Pons (tissue), 1 donor: ENCODE results near the gene FAM114A2.
A peak's percentile ranks its signal among the peaks of the same experiment; 100 is the strongest.

Source experiments
- DNase-seq: peaks from one replicate; pipeline ENCODE4 v3.0.0-alpha.2; 2016; ENCODE audit warnings: low spot score

Gene FAM114A2

GRCh38 chr5:153983885-153984284 lies 54.8 kb downstream of the FAM114A2 start:
- DNase-seq: no peak

DNA sequence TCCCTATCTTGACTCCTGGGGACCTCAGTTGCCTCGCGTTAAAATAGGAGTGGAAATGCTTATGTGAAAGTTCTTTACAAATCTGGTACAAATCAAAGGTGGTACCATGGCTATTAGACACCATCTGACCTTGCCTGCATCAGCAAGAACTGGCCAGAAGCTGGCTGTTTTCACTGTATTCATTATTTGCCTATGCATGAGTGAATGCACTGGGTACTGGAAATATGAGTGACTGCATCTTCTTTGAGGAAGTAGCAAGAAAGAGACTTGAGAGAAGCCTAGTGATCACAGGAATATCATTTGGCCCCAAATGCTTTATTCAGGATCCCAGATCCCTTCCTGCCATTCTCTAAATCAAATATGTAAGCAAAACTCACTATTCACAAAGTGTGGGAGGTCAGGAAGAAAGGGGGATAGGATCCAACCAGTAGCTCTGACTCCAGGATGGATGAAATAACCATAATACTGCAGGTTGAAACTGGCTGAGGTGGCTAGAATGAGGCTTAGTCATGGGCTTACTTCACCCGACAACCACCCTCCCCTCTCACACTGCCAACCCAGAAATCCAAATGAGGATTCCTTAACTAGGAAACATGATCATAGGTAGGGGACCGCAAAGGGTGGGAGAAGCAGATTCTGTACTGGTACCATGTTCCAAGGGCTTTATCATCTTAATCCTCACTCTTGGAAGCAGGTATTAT lies 56.7 kb downstream of the FAM114A2 start:
- no peak for DNase-seq

GRCh38 chr5:153979028-153979783 lies 59.5 kb downstream of the FAM114A2 start:
- no peak for DNase-seq

DNA sequence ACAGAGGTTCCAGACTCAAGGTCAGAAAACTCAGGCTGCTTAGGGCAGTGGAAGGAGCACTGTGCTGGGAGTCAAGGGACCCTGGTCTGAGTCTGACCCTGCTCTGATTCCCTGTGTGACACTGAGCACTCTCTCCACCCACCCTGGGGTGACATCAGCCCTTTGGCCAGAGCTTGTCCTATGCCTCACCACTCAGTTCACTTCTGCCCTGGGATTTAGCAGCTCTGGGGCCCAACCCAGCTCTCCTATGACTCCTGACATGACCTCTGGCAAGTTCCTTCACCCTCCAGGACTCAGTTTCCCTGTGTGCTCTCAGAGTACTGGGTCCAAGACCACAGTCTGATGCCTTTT lies 63.9 kb downstream of the FAM114A2 start:
- DNase-seq: no peak

GRCh38 chr5:153974131-153974812 lies 64.4 kb downstream of the FAM114A2 start:
- DNase-seq: peak; percentile 49

- DNase-seq: no peak
Measured at GRCh38 chr5:153972240-153972639, 66.5 kb downstream of the FAM114A2 start.

DNA sequence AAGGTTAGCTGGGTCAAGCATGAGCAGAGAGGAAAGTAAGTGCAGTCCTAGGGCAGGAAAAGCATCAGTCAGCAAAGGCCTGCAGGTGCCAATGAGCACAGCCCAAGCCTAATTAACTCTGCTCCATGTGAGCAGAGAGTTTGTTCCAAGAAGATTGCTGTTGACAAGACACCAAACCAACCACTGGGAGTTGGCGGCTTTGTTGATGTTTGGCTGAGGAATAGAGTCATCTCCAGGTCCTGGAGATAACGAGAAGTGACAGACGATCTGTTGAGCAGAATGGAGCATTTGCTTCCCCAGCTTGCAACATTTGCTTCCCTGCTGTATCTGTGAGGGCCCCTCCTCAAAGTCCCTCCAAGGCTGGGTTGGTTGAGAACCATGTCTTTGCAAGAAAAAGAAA lies 68.2 kb downstream of the FAM114A2 start:
- no peak for DNase-seq

DNA sequence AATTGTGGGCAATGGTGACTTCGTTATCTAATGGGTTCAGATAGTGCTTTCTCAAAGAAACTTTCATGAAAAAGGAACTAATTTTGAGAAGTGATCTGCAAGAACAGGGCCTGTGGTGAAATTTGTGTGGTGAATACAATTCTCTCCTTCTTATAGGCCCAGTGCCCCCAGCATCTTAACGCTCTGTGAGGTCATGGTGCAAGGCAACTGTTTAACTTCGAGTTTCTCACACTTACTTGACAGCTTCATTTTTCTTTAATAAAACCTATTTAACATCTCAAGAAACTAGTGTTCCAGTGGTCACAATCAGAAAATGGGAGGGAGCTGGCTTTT lies 69.2 kb downstream of the FAM114A2 start:
- no peak for DNase-seq

GRCh38 chr5:153968761-153969562 lies 69.7 kb downstream of the FAM114A2 start:
- DNase-seq: no peak

GRCh38 chr5:153964880-153965645 lies 73.6 kb downstream of the FAM114A2 start:
- DNase-seq: peak; percentile 75

GRCh38 chr5:153964191-153964879 lies 74.4 kb downstream of the FAM114A2 start:
- no peak for DNase-seq

- no peak for DNase-seq
Measured at GRCh38 chr5:153960269-153961215, 78.2 kb downstream of the FAM114A2 start.

DNA sequence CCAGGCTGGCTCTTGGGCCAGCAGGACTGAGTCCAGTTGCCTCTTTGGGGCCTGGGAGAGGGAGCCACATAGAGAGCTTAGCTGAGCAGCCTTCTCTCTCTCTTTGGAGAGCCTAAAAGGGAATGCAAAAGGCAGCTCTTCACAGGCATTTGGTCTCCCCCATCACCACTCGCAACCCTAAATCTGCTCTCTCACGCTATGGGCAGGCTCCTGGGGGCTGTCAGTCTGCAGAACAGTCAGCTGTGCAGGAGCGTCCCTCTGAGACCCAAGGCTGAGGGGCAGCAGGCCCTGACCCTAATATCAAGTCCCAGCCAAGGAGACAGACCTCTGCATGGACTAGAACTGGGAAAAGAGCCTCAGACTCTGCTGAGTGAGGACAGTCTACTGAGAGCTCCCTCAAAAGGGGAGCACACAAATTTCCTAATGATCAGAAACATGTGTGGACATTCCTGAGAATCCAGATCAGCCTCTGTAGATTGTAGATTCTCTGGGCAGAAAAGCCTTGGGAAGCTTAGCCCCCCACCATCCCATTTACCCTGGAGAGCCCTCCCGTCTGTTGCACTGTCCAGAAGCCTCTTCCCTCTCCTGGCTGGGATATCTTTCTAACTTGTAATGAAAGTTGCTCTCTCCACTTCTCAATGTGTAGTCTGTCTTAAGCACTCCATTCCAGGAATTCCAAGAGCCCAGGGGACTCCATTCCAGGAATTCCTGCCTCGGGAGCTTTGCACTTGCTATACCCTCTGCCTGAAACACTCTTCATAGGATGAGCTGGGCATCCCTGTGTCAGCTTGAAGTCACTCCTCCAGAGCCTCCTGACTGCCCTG lies 79.4 kb downstream of the FAM114A2 start:
- no peak for DNase-seq

DNA sequence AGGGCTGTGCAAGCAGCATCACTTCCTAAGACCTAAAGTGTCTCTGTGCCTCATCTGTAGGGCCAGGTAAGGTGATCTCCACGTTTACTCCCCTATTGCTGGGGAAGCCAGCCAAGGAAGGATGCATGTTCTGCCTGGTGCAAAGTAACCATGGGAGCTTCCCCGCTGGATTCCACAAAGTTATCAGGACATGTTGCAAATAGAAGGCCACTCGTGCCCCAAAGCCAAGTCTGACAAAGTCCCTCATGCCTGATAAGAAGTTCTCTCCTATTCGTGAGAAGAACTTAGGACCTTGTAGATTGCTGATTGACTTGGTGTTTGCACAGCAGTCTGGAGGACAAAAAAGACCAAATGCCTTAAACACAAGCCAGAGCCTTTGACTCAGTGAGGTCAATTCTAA lies 81.5 kb downstream of the FAM114A2 start:
- no peak for DNase-seq

DNA sequence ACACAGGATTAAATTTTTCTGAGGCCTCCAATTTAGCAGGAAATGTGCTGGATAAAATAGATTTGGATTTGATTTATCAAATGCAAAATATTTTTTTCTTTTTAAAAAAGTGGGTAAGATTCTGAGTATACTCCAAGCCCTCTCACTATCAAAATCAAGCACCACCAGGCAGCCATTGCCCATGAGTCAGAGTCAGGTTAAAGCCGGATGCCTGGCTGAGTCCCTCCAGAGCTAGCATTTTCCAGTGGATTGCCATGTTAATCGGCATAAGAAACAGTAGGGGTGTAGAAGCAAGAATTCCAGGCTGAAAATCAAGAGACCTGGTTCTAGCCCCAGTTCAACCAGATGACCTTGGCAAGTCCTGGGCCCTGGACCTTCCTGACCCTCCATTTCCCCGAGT lies 85.3 kb downstream of the FAM114A2 start:
- no peak for DNase-seq

GRCh38 chr5:153952893-153953292 lies 85.8 kb downstream of the FAM114A2 start:
- DNase-seq: no peak

- no peak for DNase-seq
Measured at GRCh38 chr5:153952057-153952456, 86.7 kb downstream of the FAM114A2 start.

DNA sequence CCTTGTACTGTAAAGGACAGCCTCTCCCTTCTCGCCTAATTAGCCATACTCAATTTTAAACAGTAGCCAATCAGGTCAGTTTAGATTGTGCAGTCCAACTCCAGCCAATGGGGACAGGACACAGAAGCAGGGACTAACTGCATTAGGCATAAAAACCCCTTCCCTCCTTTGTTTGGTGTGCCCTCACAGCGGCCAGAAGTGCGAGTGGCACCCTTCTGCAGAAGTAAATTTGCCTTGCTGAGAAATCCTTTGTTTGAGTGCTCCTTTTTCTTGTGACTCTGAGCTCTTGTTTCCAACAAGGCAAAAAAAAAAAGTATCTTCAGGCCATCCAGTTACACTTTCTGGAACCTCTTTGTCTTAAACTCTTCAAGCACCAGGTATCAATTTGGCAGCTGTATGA lies 97.4 kb downstream of the FAM114A2 start:
- no peak for DNase-seq
